HG03460 (cell line): ENCODE data around the gene KLC4.
"Not testable (repeated sequence)": the region's sequence is repeated elsewhere in the genome, so short reads cannot be mapped to it uniquely, and the experiment has no call there.

Source experiments
- ATAC-seq: cut with Tn5 transposase; IDR thresholded peaks from one replicate; pipeline ENCODE4 v1.9.1; 2021; ENCODE audit not compliant: unreplicated experiment

KLC4 gene

GRCh38 chr6:43060755-43061633, 1.6 kb downstream of the KLC4 start:
- ATAC-seq, result no peak

- ATAC-seq, result no peak
These were observed 2.4 kb downstream of the KLC4 start for GRCh38 chr6:43061861-43062260.

GRCh38 chr6:43062818-43063217, 3.4 kb downstream of the KLC4 start:
- ATAC-seq, result no peak

GRCh38 chr6:43070028-43070632, 10.7 kb downstream of the KLC4 start:
- no peak for ATAC-seq

- no peak for ATAC-seq
These were observed 15.6 kb downstream of the KLC4 start for GRCh38 chr6:43074847-43075669.

GRCh38 chr6:43075670-43076463, 16.4 kb downstream of the KLC4 start, which contains the start of gene PTK7:
TSS of gene PTK7 (plus strand) at chr6:43076314. CDS start at chr6:43076489, 175 bp downstream.
- ATAC-seq, result no peak

GRCh38 chr6:43076464-43077332, 17.3 kb downstream of the KLC4 start:
- no peak for ATAC-seq

- no peak for ATAC-seq
These were observed 17.9 kb downstream of the KLC4 start for GRCh38 chr6:43077333-43077809.

- ATAC-seq, result no peak
These were observed 18.6 kb downstream of the KLC4 start for GRCh38 chr6:43077981-43078511.

- no peak for ATAC-seq
These were observed 19.3 kb downstream of the KLC4 start for GRCh38 chr6:43078691-43079090.

- no peak for ATAC-seq
These were observed 21.6 kb downstream of the KLC4 start for GRCh38 chr6:43081043-43081442.

GRCh38 chr6:43081922-43082321, 22.5 kb downstream of the KLC4 start:
- ATAC-seq, result not testable (repeated sequence)

GRCh38 chr6:43082806-43083655, 23.6 kb downstream of the KLC4 start:
- no peak for ATAC-seq

GRCh38 chr6:43086022-43086658, 26.7 kb downstream of the KLC4 start:
- peak; percentile 64 for ATAC-seq

GRCh38 chr6:43088654-43089056, 29.2 kb downstream of the KLC4 start:
- no peak for ATAC-seq

- no peak for ATAC-seq
These were observed 30.0 kb downstream of the KLC4 start for GRCh38 chr6:43089467-43089866.

GRCh38 chr6:43089874-43090558, 30.6 kb downstream of the KLC4 start:
- ATAC-seq, result no peak
